Spleen (tissue), 11 donors: ENCODE measurements around the gene CCN5. TPM values are rescaled to one million over a fixed set of nuclear protein-coding genes. Genes with fewer than 3 reads are reported as not detected.
"Not testable (repeated sequence)": the region's sequence is repeated elsewhere in the genome, so short reads cannot be mapped to it uniquely, and the experiment has no call there.

ENCODE experiments used
- DNase-seq: peaks from one replicate; pipeline ENCODE4 v3.0.0-alpha.2; 2020
- H3K27ac ChIP-seq, 8 donors: fragments of 200-600 bp; sonication (generic) in 7 of 8; 1 replicate in 4 of 8; 2 replicates in 4 of 8; pipeline versions ENCODE4 v1.5.0 to v1.8.0; 2016 to 2021; ENCODE audit warnings: inconsistent platforms in 4 of 8, mild to moderate bottlenecking in 4 of 8, moderate library complexity in 1 of 8
- H3K27me3 ChIP-seq, 7 donors: fragments of 200-600 bp; sonication (generic) in 6 of 7; replicated peaks in 1 of 7; 1 replicate in 4 of 7; 2 replicates in 3 of 7; pipeline versions ENCODE4 v1.5.0 to v1.8.0; 2016 to 2021; ENCODE audit warnings: inconsistent platforms in 3 of 7, mild to moderate bottlenecking in 1 of 7
- H3K36me3 ChIP-seq, 6 donors: fragments of 200-600 bp; sonication (generic) in 5 of 6; 1 replicate in 4 of 6; 2 replicates in 2 of 6; pipeline versions ENCODE4 v1.5.0 to v1.8.0; 2016 to 2021; ENCODE audit warnings: inconsistent platforms in 2 of 6
- H3K4me1 ChIP-seq, 6 donors: fragments of 200-600 bp; sonication (generic) in 5 of 6; 1 replicate in 3 of 6; 2 replicates in 3 of 6; pipeline versions ENCODE4 v1.5.0 to v1.8.0; 2016 to 2021; ENCODE audit warnings: inconsistent platforms in 3 of 6
- H3K4me3 ChIP-seq, 8 donors: fragments of 200-600 bp; sonication (generic) in 7 of 8; 1 replicate in 4 of 8; 2 replicates in 4 of 8; pipeline versions ENCODE4 v1.5.0 to v1.8.0; 2016 to 2021; ENCODE audit warnings: inconsistent platforms in 4 of 8, mild to moderate bottlenecking in 4 of 8, moderate library complexity in 2 of 8
- H3K9me3 ChIP-seq, 8 donors: fragments of 200-600 bp; sonication (generic) in 7 of 8; 1 replicate in 4 of 8; 2 replicates in 4 of 8; pipeline versions ENCODE4 v1.5.0 to v1.8.0; 2016 to 2021; ENCODE audit warnings: inconsistent platforms in 4 of 8
- CTCF ChIP-seq, 11 experiments: fragments of 200-600 bp in 7 of 11; fragments of 450-650 bp in 4 of 11; sonication (generic) in 4 of 11; IDR thresholded peaks in 8 of 11; conservative IDR thresholded peaks in 3 of 11; 1 replicate in 7 of 11; 2 replicates in 4 of 11; pipeline versions ENCODE4 v1.4.0 to v1.8.0; 2016 to 2021; ENCODE audit warnings: antibody characterized with exemption in 11 of 11, inconsistent platforms in 4 of 11, mild to moderate bottlenecking in 1 of 11
- POLR2A ChIP-seq, 3 donors: fragments of 450-650 bp; IDR thresholded peaks; one replicate each; pipeline ENCODE4 v1.5.1; 2017; ENCODE audit warnings: antibody characterized with exemption in 3 of 3, mild to moderate bottlenecking in 1 of 3
- POLR2AphosphoS5 ChIP-seq, 3 donors: sonication (generic); formaldehyde crosslinking; IDR thresholded peaks; one replicate each; pipeline ENCODE4 v1.5.1; 2017; ENCODE audit warnings: antibody characterized with exemption in 3 of 3
- WGBS, 5 donors: extraction: QIAGEN DNeasy Blood & Tissue Kit in 3 of 5; methylation state at CpG; one replicate each; pipeline versions ENCODE4 v1.1.5 to v1.1.7; 2013 to 2018; 5-methylcytosine and 5-hydroxymethylcytosine counted together
- intact Hi-C: fragments of 100-400 bp; cut with DNase I; formaldehyde crosslinking; loops from one replicate; pipeline ENCODE4 v1.15.0; 2023; ENCODE audit warnings: low total_unique reads
- polyA plus RNA-seq, 3 donors: library from polyadenylated mRNA; stranded (reverse); fragments of 200-250 nt; gene quantifications; one replicate each; pipeline ENCODE4 v1.2.1, GENCODE V29; 2013
- total RNA-seq, 7 donors: library from RNA; depleted of rRNA in 3 of 7; stranded (reverse); fragments of >200 nt in 3 of 7; fragmentation: NEBNext Ultra II Directional in 4 of 7; extraction: Animal tissue kit (Norgen Biotek cat#: 25700) in 4 of 7; gene quantifications; one replicate each; pipeline versions ENCODE4 v1.1.0 to v1.2.1, GENCODE V29; 2016 to 2021
- donor health status: healthy with polysubstance abuse.
- donor health status: DM: no; HTN: no; CAD: no; lungs with moderate emphysema.
- donor health status: DM: no; HTN: no; CAD: no.
- donor health status: Bipolar disorder and iron deficiency.
- donor health status: healthy.
- donor health status: DM: no; HTN: no; CAD: no.
- donor health status: DM: yes; HTN: yes; CAD: no.

Gene CCN5
- total and polyA plus RNA-seq, 10 donors, result 0.51 to 10.6 (median 1.5) TPM; not detected in 1

- Histone ChIP-seq H3K4me1 (no peaks in the 10 kb centered on the region), H3K4me3 (no peak overlapping the region), H3K27ac (no peak overlapping the region), H3K36me3 (no peaks in the 10 kb centered on the region), H3K9me3 (peaks cover 0 to 4% (median 0%) of the 10 kb centered on the region in 8 donors), H3K27me3 (no peaks in the 10 kb centered on the region)
- DNase-seq, result no peak
- 44 to 47% (median 45%) methylated on average over 2 of the region's 2 CpGs for WGBS, 5 donors
- intact Hi-C loops, result no loop called here
- TF ChIP-seq POLR2A (IDR thresholded peaks at IDR 0.05) (no peak), POLR2AphosphoS5 (IDR thresholded peaks at IDR 0.05) (no peak), CTCF (IDR thresholded peaks at IDR 0.05 in 8 of 11, conservative IDR thresholded peaks at IDR 0.05 in 3 of 11) (no peak)
Observed at GRCh38 chr20:44695295-44695673, 19.9 kb upstream of the CCN5 start.

- Histone ChIP-seq H3K27me3 (no peaks in the 10 kb centered on the region), H3K27ac (no peak overlapping the region), H3K4me1 (no peaks in the 10 kb centered on the region), H3K4me3 (no peak overlapping the region), H3K36me3 (no peaks in the 10 kb centered on the region), H3K9me3 (peaks cover 0 to 4% (median 0%) of the 10 kb centered on the region in 8 donors)
- no peak for DNase-seq
- intact Hi-C loops, result no loop called here
- TF ChIP-seq POLR2AphosphoS5 (IDR thresholded peaks at IDR 0.05) (no peak), CTCF (IDR thresholded peaks at IDR 0.05 in 8 of 11, conservative IDR thresholded peaks at IDR 0.05 in 3 of 11) (no peak), POLR2A (IDR thresholded peaks at IDR 0.05) (no peak)
Observed at GRCh38 chr20:44695674-44696300, 19.4 kb upstream of the CCN5 start.

GRCh38 chr20:44696315-44696714 lies 18.9 kb upstream of the CCN5 start:
- Histone ChIP-seq H3K36me3 (no peaks in the 10 kb centered on the region), H3K4me3 (no peak overlapping the region), H3K4me1 (peaks cover 0 to 4% (median 0%) of the 10 kb centered on the region in 6 donors), H3K27ac (no peak overlapping the region), H3K9me3 (peaks cover 0 to 4% (median 0%) of the 10 kb centered on the region in 8 donors), H3K27me3 (no peaks in the 10 kb centered on the region)
- DNase-seq, result no peak
- TF ChIP-seq CTCF (IDR thresholded peaks at IDR 0.05 in 8 of 11, conservative IDR thresholded peaks at IDR 0.05 in 3 of 11) (no peak), POLR2A (IDR thresholded peaks at IDR 0.05) (no peak), POLR2AphosphoS5 (IDR thresholded peaks at IDR 0.05) (no peak)
- intact Hi-C loops, result no loop called here
- WGBS, 5 donors, result 76 to 89% (median 87%) methylated on average over 3 of the region's 3 CpGs

GRCh38 chr20:44697041-44697440 lies 18.1 kb upstream of the CCN5 start:
- H3K27ac ChIP-seq, result not testable (repeated sequence)
- WGBS, 5 donors, result 87 to 90% (median 88%) methylated on average over 5 of the region's 5 CpGs

More at GRCh38 chr20:44697041-44697440, 18.1 kb upstream of the CCN5 start:
- H3K4me3 ChIP-seq, H3K9me3 ChIP-seq, DNase-seq, intact Hi-C loops, H3K36me3 ChIP-seq, H3K27me3 ChIP-seq: not testable (repeated sequence)
- peaks cover 0 to 11% (median 0%) of the 10 kb centered on the region in 6 donors for H3K4me1 ChIP-seq
